Omental fat pad (tissue), 4 donors: Measurements from ENCODE around the gene RRP1B. TPM values are rescaled to one million over a fixed set of nuclear protein-coding genes. Genes with fewer than 3 reads are reported as not detected.

Experiments
- ATAC-seq: fragments of 150-250 bp; one replicate; pipeline ENCODE4 v1.9.1; 2016; ENCODE audit warnings: mild to moderate bottlenecking, moderate library complexity; ENCODE audit not compliant: low FRiP score
- DNase-seq: peaks from one replicate; pipeline ENCODE4 v3.0.0-alpha.2; 2019; ENCODE audit warnings: low spot score
- CTCF ChIP-seq, 3 donors: fragments of 450-650 bp; IDR thresholded peaks; one replicate each; pipeline ENCODE4 v1.5.1; 2016 to 2017; ENCODE audit warnings: antibody characterized with exemption in 3 of 3, mild to moderate bottlenecking in 3 of 3, moderate library complexity in 2 of 3
- total RNA-seq, 4 donors: library from RNA; depleted of rRNA; stranded (reverse); fragments of >200 nt; gene quantifications; one replicate each; pipeline ENCODE4 v1.1.0, GENCODE V29; 2016

RRP1B gene
- total RNA-seq, 4 donors from 2014 or later = 19.4 to 47.4 (median 22.0) TPM

GRCh38 chr21:43719748-43720538 is 60.6 kb downstream of the RRP1B start:
- DNase-seq (no peak), ATAC-seq (no peak)
- no peak for TF ChIP-seq CTCF (IDR thresholded peaks at IDR 0.05)

GRCh38 chr21:43720539-43721166 is 61.3 kb downstream of the RRP1B start:
- no peak for DNase-seq
- TF ChIP-seq CTCF (IDR thresholded peaks at IDR 0.05) = no peak
- no peak for ATAC-seq

- TF ChIP-seq CTCF (IDR thresholded peaks at IDR 0.05) = no peak
- ATAC-seq = no peak
- DNase-seq = no peak
These were observed 61.8 kb downstream of the RRP1B start for GRCh38 chr21:43721206-43721605.

- no peak for ATAC-seq
- DNase-seq = no peak
- TF ChIP-seq CTCF (IDR thresholded peaks at IDR 0.05) = no peak
These were observed 62.6 kb downstream of the RRP1B start for GRCh38 chr21:43721939-43722338.

GRCh38 chr21:43723648-43724047 is 64.3 kb downstream of the RRP1B start:
- ATAC-seq = no peak
- TF ChIP-seq CTCF (IDR thresholded peaks at IDR 0.05) = no peak
- no peak for DNase-seq

- no peak for DNase-seq
These were observed 67.5 kb downstream of the RRP1B start for GRCh38 chr21:43726686-43727518.

More at GRCh38 chr21:43726686-43727518, 67.5 kb downstream of the RRP1B start:
- TF ChIP-seq CTCF (IDR thresholded peaks at IDR 0.05) = no peak
- no peak for ATAC-seq
